H9 (cell line): Measurements from ENCODE around the gene ARHGAP30. TPM values are rescaled to one million over a fixed set of nuclear protein-coding genes. Genes with fewer than 3 reads are reported as not detected.

Experiments used
- DNase-seq: peaks from one replicate; pipeline ENCODE4 v3.0.0-alpha.2; 2017
- H2AFZ ChIP-seq: one replicate; pipeline ENCODE4 v1.6.1; 2013; ENCODE audit warnings: mild to moderate bottlenecking, low read length, control low read depth, moderate library complexity
- H2AK5ac ChIP-seq: 2 replicates; pipeline ENCODE4 v1.6.1; 2013; ENCODE audit warnings: low read length, control low read depth, mixed read lengths; ENCODE audit not compliant: insufficient read length
- H2BK120ac ChIP-seq: one replicate; pipeline ENCODE4 v1.6.1; 2013; ENCODE audit warnings: low read depth, mild to moderate bottlenecking, low read length, control low read depth, inconsistent platforms; ENCODE audit not compliant: poor library complexity, severe bottlenecking
- H2BK12ac ChIP-seq: 2 replicates; pipeline ENCODE4 v1.6.1; 2013; ENCODE audit warnings: low read length, control low read depth, mixed read lengths, low read depth; ENCODE audit not compliant: insufficient read length
- H2BK15ac ChIP-seq: 2 replicates; pipeline ENCODE4 v1.6.1; 2013; ENCODE audit warnings: low read depth, low read length, control low read depth
- H2BK20ac ChIP-seq: one replicate; pipeline ENCODE4 v1.6.1; 2013; ENCODE audit warnings: low read depth, mild to moderate bottlenecking, low read length, control low read depth, inconsistent platforms; ENCODE audit not compliant: poor library complexity, severe bottlenecking
- H2BK5ac ChIP-seq: 2 replicates; pipeline ENCODE4 v1.6.1; 2013; ENCODE audit warnings: low read length, control low read depth, mixed read lengths; ENCODE audit not compliant: insufficient read length
- H3K14ac ChIP-seq: 2 replicates; pipeline ENCODE4 v1.6.1; 2013; ENCODE audit warnings: low read length, control low read depth; ENCODE audit not compliant: insufficient read depth
- H3K18ac ChIP-seq: 2 replicates; pipeline ENCODE4 v1.6.1; 2013; ENCODE audit warnings: low read depth, mild to moderate bottlenecking, mixed read lengths, low read length, control low read depth; ENCODE audit not compliant: insufficient read length
- H3K23ac ChIP-seq: 2 replicates; pipeline ENCODE4 v1.6.1; 2013; ENCODE audit warnings: low read length, control low read depth, mixed read lengths, low read depth; ENCODE audit not compliant: insufficient read length
- H3K23me2 ChIP-seq: 2 replicates; pipeline ENCODE4 v1.6.1; 2013; ENCODE audit warnings: low read depth, mild to moderate bottlenecking, mixed read lengths, low read length, control low read depth; ENCODE audit not compliant: insufficient read length, poor library complexity, severe bottlenecking
- H3K27ac ChIP-seq: 2 replicates; pipeline ENCODE4 v1.5.1; 2013; ENCODE audit warnings: low read length, control low read depth, mixed read lengths, low read depth; ENCODE audit not compliant: insufficient read length
- H3K27me3 ChIP-seq: 2 replicates; pipeline ENCODE4 v1.6.1; 2013; ENCODE audit warnings: low read length, control low read depth, inconsistent platforms; ENCODE audit not compliant: insufficient read depth
- H3K4ac ChIP-seq: 2 replicates; pipeline ENCODE4 v1.6.1; 2013; ENCODE audit warnings: low read depth, mild to moderate bottlenecking, control low read depth, inconsistent platforms, low read length, moderate library complexity
- H3K4me1 ChIP-seq: 2 replicates; pipeline ENCODE4 v1.6.1; 2013; ENCODE audit warnings: low read length, control low read depth, inconsistent platforms; ENCODE audit not compliant: insufficient read depth
- H3K4me2 ChIP-seq: 2 replicates; pipeline ENCODE4 v1.6.1; 2013; ENCODE audit warnings: low read length, control low read depth, mixed read lengths; ENCODE audit not compliant: insufficient read length, insufficient read depth
- H3K56ac ChIP-seq: 2 replicates; pipeline ENCODE4 v1.6.1; 2013; ENCODE audit warnings: low read depth, mild to moderate bottlenecking, mixed read lengths, low read length, control low read depth; ENCODE audit not compliant: insufficient read length
- H3K79me1 ChIP-seq: 2 replicates; pipeline ENCODE4 v1.6.1; 2013; ENCODE audit warnings: low read depth, mild to moderate bottlenecking, moderate library complexity, low read length, control low read depth, inconsistent platforms; ENCODE audit not compliant: insufficient read depth, poor library complexity, severe bottlenecking
- H3K79me2 ChIP-seq: 2 replicates; pipeline ENCODE4 v1.6.1; 2013; ENCODE audit warnings: low read length, control low read depth, inconsistent platforms; ENCODE audit not compliant: insufficient read depth
- H3K9ac ChIP-seq: 2 replicates; pipeline ENCODE4 v1.6.1; 2013; ENCODE audit warnings: low read length, control low read depth, mixed read lengths; ENCODE audit not compliant: insufficient read length; ENCODE audit errors: extremely low read depth
- H3K9me3 ChIP-seq: one replicate; pipeline ENCODE4 v1.6.1; 2013; ENCODE audit warnings: low read depth, low read length, inconsistent platforms; ENCODE audit not compliant: control insufficient read depth
- H3T11ph ChIP-seq: one replicate; pipeline ENCODE4 v1.6.1; 2013; ENCODE audit warnings: mild to moderate bottlenecking, low read length, control low read depth, inconsistent platforms
- H4K20me1 ChIP-seq: one replicate; pipeline ENCODE4 v1.6.1; 2013; ENCODE audit not compliant: control insufficient read depth, insufficient read length, insufficient read depth
- H4K5ac ChIP-seq: 2 replicates; pipeline ENCODE4 v1.6.1; 2013; ENCODE audit warnings: low read depth, mild to moderate bottlenecking, mixed read lengths, low read length, control low read depth; ENCODE audit not compliant: insufficient read length
- H4K8ac ChIP-seq: replicated peaks from 2 replicates; pipeline ENCODE4 v1.6.1; 2013; ENCODE audit warnings: low read length, control low read depth, mixed read lengths, low read depth; ENCODE audit not compliant: insufficient read length
- H4K91ac ChIP-seq: 2 replicates; pipeline ENCODE4 v1.6.1; 2013; ENCODE audit warnings: low read depth, mild to moderate bottlenecking, moderate library complexity, mixed read lengths, low read length, control low read depth; ENCODE audit not compliant: insufficient read length
- H3K27ac Mint-ChIP-seq, 3 experiments: 2 replicates in 2 of 3; 3 replicates in 1 of 3; pipeline ENCODE4 v1.8.0; 2020 to 2021; ENCODE audit warnings: mixed read lengths in 3 of 3, mild to moderate bottlenecking in 1 of 3, moderate library complexity in 1 of 3
- H3K27me3 Mint-ChIP-seq: 2 replicates; pipeline ENCODE4 v1.8.0; 2021; ENCODE audit warnings: low read depth, mild to moderate bottlenecking, moderate library complexity, mixed read lengths
- H3K36me3 Mint-ChIP-seq, 3 experiments: 2 replicates in 2 of 3; 3 replicates in 1 of 3; pipeline ENCODE4 v1.8.0; 2020 to 2021; ENCODE audit warnings: low read depth in 3 of 3, mixed read lengths in 3 of 3; ENCODE audit not compliant: insufficient read depth in 1 of 3
- H3K4me1 Mint-ChIP-seq, 2 experiments: 2 replicates each; pipeline ENCODE4 v1.8.0; 2020; ENCODE audit warnings: mixed read lengths in 2 of 2
- H3K4me3 Mint-ChIP-seq, 2 experiments: 2 replicates in 1 of 2; 3 replicates in 1 of 2; pipeline ENCODE4 v1.8.0; 2020 to 2021; ENCODE audit warnings: mild to moderate bottlenecking in 2 of 2, mixed read lengths in 2 of 2, moderate library complexity in 1 of 2
- H3K9me3 Mint-ChIP-seq, 2 experiments: 2 replicates in 1 of 2; 3 replicates in 1 of 2; pipeline ENCODE4 v1.8.0; 2020; ENCODE audit warnings: mild to moderate bottlenecking in 2 of 2, mixed read lengths in 2 of 2, moderate library complexity in 1 of 2
- CTCF ChIP-seq: fragments of 200-600 bp; sonication (generic); conservative IDR thresholded peaks from 3 replicates; pipeline ENCODE4 v1.8.0; 2021; ENCODE audit warnings: antibody characterized with exemption, mild to moderate bottlenecking
- WGBS: extraction: QIAGEN DNeasy Blood & Tissue Kit; methylation state at CpG from one replicate; pipeline ENCODE4 v1.1.7; 2013; ENCODE audit warnings: missing lambda C conversion rate, low lambda C conversion rate, mixed read lengths; ENCODE audit not compliant: insufficient read length; ENCODE audit errors: extremely low coverage; 5-methylcytosine and 5-hydroxymethylcytosine counted together
- total RNA-seq: library from RNA; stranded (reverse); gene quantifications from 2 replicates; pipeline ENCODE4 v1.2.1, GENCODE V29; 2021

The ARHGAP30 gene
- total RNA-seq, 1 experiment from 2014 or later = 0.13 TPM

GRCh38 chr1:161059293-161059692, 10.4 kb downstream of the ARHGAP30 start:
- no peaks in the 10 kb centered on the region for H3K23me2 ChIP-seq
- Mint-ChIP-seq H3K4me3 (no peak overlapping the region), H3K9me3 (no peaks in the 10 kb centered on the region), H3K4me1 (peaks cover 8 to 16% of the 10 kb centered on the region in 2 experiments), H3K27ac (peak overlapping the region in 1 of 3 experiments; percentile 80; a peak in 2 of 7 replicates), H3K27me3 (peaks cover 3% of the 10 kb centered on the region), H3K36me3 (no peaks in the 10 kb centered on the region)
- TF ChIP-seq CTCF = no peak
- H3K56ac ChIP-seq = no peak overlapping the region
- H3K4me2 ChIP-seq = no peak overlapping the region
- no peaks in the 10 kb centered on the region; the same call in 1 of the 2 replicates for H3K27me3 ChIP-seq
- H4K5ac ChIP-seq = no peak overlapping the region
- H3K23ac ChIP-seq = no peak overlapping the region
- H2BK12ac ChIP-seq = no peak overlapping the region
- H2BK20ac ChIP-seq = no peak overlapping the region
- H2BK15ac ChIP-seq = no peak overlapping the region
- no peaks in the 10 kb centered on the region; the same call in 1 of the 2 replicates for H3K4me1 ChIP-seq
- no peak overlapping the region for H2BK5ac ChIP-seq
- no peak for DNase-seq
- H3K14ac ChIP-seq = no peak overlapping the region
- no peak overlapping the region for H3T11ph ChIP-seq
- H4K20me1 ChIP-seq = no peaks in the 10 kb centered on the region
- no peak overlapping the region for H2AFZ ChIP-seq
- H4K91ac ChIP-seq = no peak overlapping the region
- H3K9me3 ChIP-seq = no peaks in the 10 kb centered on the region
- no CpG with 5 or more reads among the region's 6 CpGs for WGBS
- H2AK5ac ChIP-seq = no peak overlapping the region
- H3K4ac ChIP-seq = no peak overlapping the region
- H3K9ac ChIP-seq = no peak overlapping the region
- no peak overlapping the region for H2BK120ac ChIP-seq
- H4K8ac ChIP-seq = no peak overlapping the region
- no peak overlapping the region for H3K18ac ChIP-seq
- no peaks in the 10 kb centered on the region for H3K79me2 ChIP-seq
- H3K79me1 ChIP-seq = no peaks in the 10 kb centered on the region
- no peak overlapping the region for H3K27ac ChIP-seq
